ENCODE results near the gene ENGASE. TPM values are rescaled to one million over a fixed set of nuclear protein-coding genes. Genes with fewer than 3 reads are reported as not detected.

ENGASE gene
- total RNA-seq, 2 donors from 2014 or later = 53.4 to 111 TPM

- no peak overlapping the region for H3K4me3 ChIP-seq
- no peaks in the 10 kb centered on the region for H3K27me3 ChIP-seq
- H3K27ac ChIP-seq = no peak overlapping the region
- no peak for TF ChIP-seq CTCF (IDR thresholded peaks at IDR 0.05)
- intact Hi-C loops (cut with DNase I) = loop anchor here (2.0 kb wide), 1 partner anchor 343 kb away; no protein-coding TSS in a partner anchor
- H3K9ac ChIP-seq (ENCODE audit: low read depth in 2 of 2, low read length in 2 of 2) = no peak overlapping the region
- no peaks in the 10 kb centered on the region for H3K36me3 ChIP-seq
- H3K9me3 ChIP-seq = no peaks in the 10 kb centered on the region
- H3K4me1 ChIP-seq = no peaks in the 10 kb centered on the region
- no peak for DNase-seq
Measured at GRCh38 chr17:79047923-79048825, 26.4 kb upstream of the ENGASE start.

- DNase-seq = no peak
- intact Hi-C loops (cut with DNase I) = no loop called here
- no peaks in the 10 kb centered on the region for H3K4me1 ChIP-seq
- H3K9me3 ChIP-seq = no peaks in the 10 kb centered on the region
- H3K4me3 ChIP-seq = no peak overlapping the region
- no peaks in the 10 kb centered on the region for H3K27me3 ChIP-seq
- no peak overlapping the region for H3K27ac ChIP-seq
- H3K9ac ChIP-seq (ENCODE audit: low read depth in 2 of 2, low read length in 2 of 2) = no peak overlapping the region
- H3K36me3 ChIP-seq = no peaks in the 10 kb centered on the region
- TF ChIP-seq CTCF (IDR thresholded peaks at IDR 0.05) = no peak
Measured at GRCh38 chr17:79048826-79049755, 25.5 kb upstream of the ENGASE start.

GRCh38 chr17:79049821-79050220 is 24.8 kb upstream of the ENGASE start:
- no peak overlapping the region for H3K4me3 ChIP-seq
- H3K9ac ChIP-seq (ENCODE audit: low read depth in 2 of 2, low read length in 2 of 2) = no peak overlapping the region
- intact Hi-C loops (cut with DNase I) = no loop called here
- no peaks in the 10 kb centered on the region for H3K36me3 ChIP-seq
- no peak for DNase-seq
- no peaks in the 10 kb centered on the region for H3K4me1 ChIP-seq
- H3K27me3 ChIP-seq = no peaks in the 10 kb centered on the region
- no peaks in the 10 kb centered on the region for H3K9me3 ChIP-seq
- no peak for TF ChIP-seq CTCF (IDR thresholded peaks at IDR 0.05)
- H3K27ac ChIP-seq = no peak overlapping the region

GRCh38 chr17:79050551-79050950 is 24.1 kb upstream of the ENGASE start:
- H3K36me3 ChIP-seq = no peaks in the 10 kb centered on the region
- TF ChIP-seq CTCF (IDR thresholded peaks at IDR 0.05) = no peak
- no peak for DNase-seq

GRCh38 chr17:79051306-79051705 is 23.3 kb upstream of the ENGASE start:
- Histone ChIP-seq H3K27ac (no peak overlapping the region), H3K27me3 (no peaks in the 10 kb centered on the region), H3K9me3 (no peaks in the 10 kb centered on the region), H3K36me3 (no peaks in the 10 kb centered on the region), H3K4me1 (no peaks in the 10 kb centered on the region), H3K9ac (ENCODE audit: low read depth in 2 of 2, low read length in 2 of 2) (no peak overlapping the region), H3K4me3 (no peak overlapping the region)
- TF ChIP-seq CTCF (IDR thresholded peaks at IDR 0.05) = no peak
- no peak for DNase-seq
- intact Hi-C loops (cut with DNase I) = no loop called here

More at GRCh38 chr17:79050551-79050950, 24.1 kb upstream of the ENGASE start:
- Histone ChIP-seq H3K9me3 (no peaks in the 10 kb centered on the region), H3K27me3 (no peaks in the 10 kb centered on the region), H3K27ac (no peak overlapping the region), H3K4me3 (no peak overlapping the region), H3K9ac (ENCODE audit: low read depth in 2 of 2, low read length in 2 of 2) (no peak overlapping the region), H3K4me1 (no peaks in the 10 kb centered on the region)
- intact Hi-C loops (cut with DNase I) = no loop called here

Data from colonic mucosa (tissue), 4 donors.